ENCODE data around the gene ANKEF1.

DNA sequence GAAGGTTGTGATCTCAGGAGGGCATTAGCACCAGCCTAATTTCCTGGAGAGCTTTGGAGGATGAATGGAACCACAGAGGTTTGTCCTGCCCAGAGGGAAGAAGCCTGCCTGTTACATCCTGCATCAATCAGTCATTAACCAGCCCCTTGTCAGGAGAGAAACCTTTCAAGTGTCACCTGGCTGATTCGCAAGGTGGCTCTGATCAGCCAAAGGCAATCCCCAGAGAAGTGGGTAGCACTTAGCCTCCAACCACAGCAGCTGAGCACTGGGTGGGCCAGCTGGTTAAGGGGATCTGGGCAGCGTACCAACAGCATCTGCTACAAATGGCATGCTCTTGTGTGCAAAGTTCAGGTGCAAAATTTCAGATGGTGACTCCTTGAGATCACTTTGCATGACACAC is 26.9 kb downstream of the ANKEF1 start:
- TF ChIP-seq, protein P1, sequence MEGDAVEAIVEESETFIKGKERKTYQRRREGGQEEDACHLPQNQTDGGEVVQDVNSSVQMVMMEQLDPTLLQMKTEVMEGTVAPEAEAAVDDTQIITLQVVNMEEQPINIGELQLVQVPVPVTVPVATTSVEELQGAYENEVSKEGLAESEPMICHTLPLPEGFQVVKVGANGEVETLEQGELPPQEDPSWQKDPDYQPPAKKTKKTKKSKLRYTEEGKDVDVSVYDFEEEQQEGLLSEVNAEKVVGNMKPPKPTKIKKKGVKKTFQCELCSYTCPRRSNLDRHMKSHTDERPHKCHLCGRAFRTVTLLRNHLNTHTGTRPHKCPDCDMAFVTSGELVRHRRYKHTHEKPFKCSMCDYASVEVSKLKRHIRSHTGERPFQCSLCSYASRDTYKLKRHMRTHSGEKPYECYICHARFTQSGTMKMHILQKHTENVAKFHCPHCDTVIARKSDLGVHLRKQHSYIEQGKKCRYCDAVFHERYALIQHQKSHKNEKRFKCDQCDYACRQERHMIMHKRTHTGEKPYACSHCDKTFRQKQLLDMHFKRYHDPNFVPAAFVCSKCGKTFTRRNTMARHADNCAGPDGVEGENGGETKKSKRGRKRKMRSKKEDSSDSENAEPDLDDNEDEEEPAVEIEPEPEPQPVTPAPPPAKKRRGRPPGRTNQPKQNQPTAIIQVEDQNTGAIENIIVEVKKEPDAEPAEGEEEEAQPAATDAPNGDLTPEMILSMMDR (conservative IDR thresholded peaks at IDR 0.05; ENCODE audit: low read length): no peak
- no peak for TF ChIP-seq EZH2phosphoT487 (IDR thresholded peaks at IDR 0.05; ENCODE audit: borderline replicate concordance)
